NT2/D1 (cell line): ENCODE data around the gene GSTT2B.
"Not testable (repeated sequence)": the region's sequence is repeated elsewhere in the genome, so short reads cannot be mapped to it uniquely, and the experiment has no call there.

Source experiments
- DNase-seq: peaks from one replicate; pipeline ENCODE4 v3.0.0-alpha.2; 2011; ENCODE audit warnings: low read depth, low spot score
- H3K27me3 ChIP-seq: 2 replicates; pipeline ENCODE4 v1.6.0; 2011; ENCODE audit warnings: mild to moderate bottlenecking; ENCODE audit not compliant: insufficient read length, insufficient read depth
- H3K36me3 ChIP-seq: 2 replicates; pipeline ENCODE4 v1.6.1; 2011; ENCODE audit warnings: mild to moderate bottlenecking, low read length, mixed read lengths; ENCODE audit not compliant: insufficient read depth, insufficient read length
- H3K4me1 ChIP-seq: 2 replicates; pipeline ENCODE4 v1.5.1; 2011; ENCODE audit not compliant: insufficient read depth, insufficient read length
- H3K4me3 ChIP-seq: 2 replicates; pipeline ENCODE4 v1.5.1; 2011; ENCODE audit warnings: low read depth; ENCODE audit not compliant: insufficient read length
- H3K9ac ChIP-seq: 2 replicates; pipeline ENCODE4 v1.6.0; 2011; ENCODE audit warnings: low read depth; ENCODE audit not compliant: insufficient read length
- H3K9me3 ChIP-seq: 2 replicates; pipeline ENCODE4 v1.5.1; 2011; ENCODE audit warnings: mild to moderate bottlenecking, low read length; ENCODE audit not compliant: insufficient read depth
- SUZ12 ChIP-seq: IDR thresholded peaks from 2 replicates; pipeline ENCODE4 v1.6.1; 2011; ENCODE audit not compliant: insufficient read length, insufficient read depth; ENCODE audit errors: extremely low read depth
- YY1 ChIP-seq: IDR thresholded peaks from 2 replicates; pipeline ENCODE4 v1.6.1; 2011; ENCODE audit not compliant: insufficient read length, insufficient read depth
- ZNF274 ChIP-seq: IDR thresholded peaks from 2 replicates; pipeline ENCODE4 v1.6.1; 2011; ENCODE audit warnings: mild to moderate bottlenecking, low read depth, low read length

Gene GSTT2B

GRCh38 chr22:23997092-23997491 is 36.1 kb upstream of the GSTT2B start:
- TF ChIP-seq YY1 = no peak
- no peak for TF ChIP-seq ZNF274
- TF ChIP-seq SUZ12 = no peak
- Histone ChIP-seq H3K9me3 (no peaks in the 10 kb centered on the region), H3K27me3 (no peaks in the 10 kb centered on the region), H3K4me1 (peaks cover 2% of the 10 kb centered on the region), H3K4me3 (no peak overlapping the region), H3K9ac (no peak overlapping the region), H3K36me3 (no peaks in the 10 kb centered on the region)
- DNase-seq = no peak

- DNase-seq, H3K4me1 ChIP-seq, H3K27me3 ChIP-seq, H3K36me3 ChIP-seq, H3K4me3 ChIP-seq, H3K9me3 ChIP-seq, H3K9ac ChIP-seq: not testable (repeated sequence)
Measured at GRCh38 chr22:23993581-23994177, 32.7 kb upstream of the GSTT2B start.

- DNase-seq, H3K9me3 ChIP-seq, H3K9ac ChIP-seq, H3K36me3 ChIP-seq, H3K4me1 ChIP-seq, H3K27me3 ChIP-seq, H3K4me3 ChIP-seq: not testable (repeated sequence)
Measured at GRCh38 chr22:23993080-23993479, 32.1 kb upstream of the GSTT2B start.

GRCh38 chr22:23989583-23990244 is 28.7 kb upstream of the GSTT2B start:
- H3K36me3 ChIP-seq, H3K27me3 ChIP-seq, H3K9ac ChIP-seq, H3K4me1 ChIP-seq, H3K4me3 ChIP-seq, H3K9me3 ChIP-seq: not testable (repeated sequence)
- peak; percentile 42 for DNase-seq

GRCh38 chr22:23986538-23987178 is 25.7 kb upstream of the GSTT2B start:
- H3K9me3 ChIP-seq, H3K36me3 ChIP-seq, H3K4me3 ChIP-seq: not testable (repeated sequence)

GRCh38 chr22:23986089-23986488 is 25.1 kb upstream of the GSTT2B start:
- H3K9ac ChIP-seq, H3K4me3 ChIP-seq, H3K36me3 ChIP-seq, DNase-seq, H3K27me3 ChIP-seq, H3K9me3 ChIP-seq, H3K4me1 ChIP-seq: not testable (repeated sequence)

More at GRCh38 chr22:23986538-23987178, 25.7 kb upstream of the GSTT2B start:
- not testable (repeated sequence) for H3K4me1 ChIP-seq, DNase-seq, H3K9ac ChIP-seq, H3K27me3 ChIP-seq

GRCh38 chr22:23984430-23984829 is 23.4 kb upstream of the GSTT2B start:
- DNase-seq = peak; percentile 16
- Histone ChIP-seq H3K9me3 (no peaks in the 10 kb centered on the region), H3K4me3 (no peak overlapping the region), H3K27me3 (no peaks in the 10 kb centered on the region), H3K36me3 (no peaks in the 10 kb centered on the region), H3K4me1 (no peaks in the 10 kb centered on the region), H3K9ac (no peak overlapping the region)
- TF ChIP-seq YY1 = no peak
- no peak for TF ChIP-seq ZNF274
- TF ChIP-seq SUZ12 = no peak

- not testable (repeated sequence) for H3K27me3 ChIP-seq, H3K9me3 ChIP-seq, H3K4me1 ChIP-seq, H3K36me3 ChIP-seq, DNase-seq, H3K4me3 ChIP-seq, H3K9ac ChIP-seq
Measured at GRCh38 chr22:23980567-23980966, 19.6 kb upstream of the GSTT2B start.

- H3K4me3 ChIP-seq, H3K9ac ChIP-seq, H3K36me3 ChIP-seq, H3K9me3 ChIP-seq, H3K4me1 ChIP-seq, DNase-seq, H3K27me3 ChIP-seq: not testable (repeated sequence)
Measured at GRCh38 chr22:23979557-23980240, 18.7 kb upstream of the GSTT2B start, which contains the start of gene GSTT2. GSTT2 (plus strand) TSS chr22:23980134.

GRCh38 chr22:23977304-23977703 is 16.3 kb upstream of the GSTT2B start:
- H3K9ac ChIP-seq, H3K36me3 ChIP-seq, H3K27me3 ChIP-seq, H3K4me1 ChIP-seq, DNase-seq, H3K4me3 ChIP-seq, H3K9me3 ChIP-seq: not testable (repeated sequence)

GRCh38 chr22:23974836-23975352 is 13.9 kb upstream of the GSTT2B start:
- not testable (repeated sequence) for H3K9me3 ChIP-seq, H3K4me1 ChIP-seq, H3K4me3 ChIP-seq, H3K27me3 ChIP-seq, DNase-seq, H3K9ac ChIP-seq
- peaks cover 21% of the 10 kb centered on the region for H3K36me3 ChIP-seq
